CD4-positive, alpha-beta T cell treated with Interferon alpha-2 for 1 hour (primary cell): ENCODE data around the gene SNRNP40.

Source experiments
- DNase-seq, 2 donors: peaks; one replicate each; pipeline ENCODE4 v3.0.0-alpha.2; 2020 to 2022

The SNRNP40 gene

GRCh38 chr1:31228986-31229385 lies 67.6 kb downstream of the SNRNP40 start:
- DNase-seq, result no peak

DNA sequence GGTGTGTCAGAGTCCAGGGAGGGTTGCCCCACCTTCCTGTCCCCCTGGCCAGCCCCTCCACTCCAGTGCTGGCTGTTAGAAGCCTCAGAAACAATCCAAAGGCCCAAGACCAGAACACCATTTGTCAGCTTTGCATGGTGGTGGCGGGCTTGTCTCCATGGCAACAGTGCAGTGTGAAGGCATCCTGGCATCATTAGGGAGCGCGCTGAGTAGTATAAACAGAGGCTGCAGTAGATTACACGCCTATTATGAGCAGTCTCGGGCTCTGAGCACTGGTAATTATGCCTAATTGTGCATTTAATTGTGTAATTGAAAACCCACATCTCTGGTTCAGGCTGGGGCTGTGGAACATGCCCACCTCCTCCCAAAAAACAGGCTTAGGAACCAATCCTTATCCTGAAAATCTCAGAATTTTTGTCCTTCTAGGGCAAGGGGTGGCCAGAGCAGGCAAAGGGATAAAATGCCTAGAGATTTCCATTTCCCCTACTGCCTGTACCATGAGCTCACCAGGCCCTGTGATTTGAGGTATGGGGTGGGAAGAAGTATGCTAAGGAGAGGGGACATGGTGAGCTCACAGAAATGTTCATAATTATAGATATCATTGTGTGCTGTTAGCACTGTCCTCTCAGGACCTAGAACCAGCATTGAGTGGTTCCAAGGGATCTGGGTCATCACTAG lies 68.6 kb downstream of the SNRNP40 start:
- DNase-seq, result no peak

- no peak for DNase-seq
Measured at GRCh38 chr1:31224068-31224467, 72.5 kb downstream of the SNRNP40 start.

DNA sequence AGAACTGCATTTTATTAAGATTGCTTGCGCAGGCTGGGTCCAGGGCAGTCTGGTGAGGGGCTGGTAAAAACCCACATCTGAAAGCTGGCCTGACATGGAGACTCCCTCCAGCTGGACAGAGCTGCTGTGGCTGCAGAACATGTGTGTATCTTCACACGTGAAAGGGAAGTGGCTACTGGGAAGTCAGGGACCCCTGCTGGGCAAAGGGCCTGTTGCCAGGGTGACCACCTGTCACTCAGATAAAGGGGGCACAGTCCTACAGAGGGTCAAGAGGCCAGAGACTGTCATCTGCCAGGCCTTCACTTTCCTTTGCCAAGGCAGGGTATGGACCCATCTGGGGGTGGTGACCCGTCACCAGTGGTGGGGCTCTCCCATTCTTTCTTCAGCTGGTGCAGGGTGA lies 74.4 kb downstream of the SNRNP40 start:
- DNase-seq, result no peak

DNA sequence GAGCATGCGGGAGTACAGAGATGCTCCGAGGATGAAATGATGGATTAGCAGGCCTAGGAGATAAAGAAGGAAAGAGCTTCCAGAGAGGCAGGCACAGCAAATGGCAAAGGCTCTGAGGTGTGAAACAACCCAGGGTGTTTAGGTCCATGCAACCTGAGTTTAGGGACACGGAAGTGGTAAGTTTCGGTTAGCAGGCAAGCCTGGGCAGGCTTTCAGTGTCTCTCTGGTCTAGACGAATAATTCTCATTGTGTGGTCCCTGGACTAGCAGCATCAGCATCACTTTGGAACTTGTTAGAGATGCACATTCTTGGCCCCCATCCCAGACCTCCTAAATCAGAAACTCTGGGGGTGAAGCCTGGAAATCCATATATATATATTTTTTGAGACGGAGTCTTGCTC lies 75.5 kb downstream of the SNRNP40 start:
- no peak for DNase-seq

DNA sequence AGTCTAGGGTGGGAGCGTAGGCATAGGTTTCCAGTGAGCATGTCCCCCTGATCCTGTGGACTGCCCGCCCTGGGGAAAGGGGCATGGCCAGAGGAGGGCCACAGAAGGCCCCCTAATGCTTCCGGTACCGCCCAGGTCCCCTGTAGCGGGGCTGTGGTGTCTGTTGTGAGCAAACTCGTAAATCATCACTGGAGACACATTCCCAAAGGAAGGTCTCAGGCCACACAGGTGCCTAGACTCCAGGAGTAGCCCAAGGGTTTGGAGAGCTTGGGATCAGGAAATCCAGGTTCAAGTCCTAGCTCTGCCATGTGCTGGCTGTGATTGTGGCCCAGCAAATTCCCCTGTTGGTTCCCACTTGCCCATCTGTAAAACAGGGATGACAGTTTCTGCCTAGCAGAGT lies 77.1 kb downstream of the SNRNP40 start:
- DNase-seq, result no peak

DNA sequence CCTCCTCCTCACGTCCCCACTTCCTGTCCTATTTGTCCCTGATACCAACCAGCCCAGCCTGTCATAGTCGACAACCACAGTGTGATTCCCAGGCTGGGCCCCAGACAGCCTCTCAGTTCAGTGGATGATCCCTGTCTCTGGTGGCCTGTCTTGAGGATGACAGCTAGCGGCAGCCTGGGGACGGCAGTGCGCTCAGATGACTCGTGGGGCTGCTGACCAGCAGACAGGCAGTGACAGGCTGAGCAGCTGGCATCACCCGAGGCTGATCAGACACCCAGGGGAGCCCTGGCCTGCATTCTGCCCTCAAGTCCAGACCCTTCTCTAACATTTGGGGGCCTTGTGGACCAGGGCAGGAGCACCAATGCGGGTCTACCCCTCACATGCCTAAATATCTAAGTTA lies 77.9 kb downstream of the SNRNP40 start:
- no peak for DNase-seq

- no peak for DNase-seq
Measured at GRCh38 chr1:31216016-31216415, 80.6 kb downstream of the SNRNP40 start.

GRCh38 chr1:31215065-31215570 lies 81.5 kb downstream of the SNRNP40 start:
- DNase-seq, result no peak

GRCh38 chr1:31214316-31215064 lies 82.1 kb downstream of the SNRNP40 start:
- no peak for DNase-seq
